ELR (cell line): ENCODE measurements around the gene SLC16A1.
"Not testable (repeated sequence)": the region's sequence is repeated elsewhere in the genome, so short reads cannot be mapped to it uniquely, and the experiment has no call there.

Experiments used
- DNase-seq: peaks from one replicate; pipeline ENCODE4 v3.0.0-alpha.2; 2015; ENCODE audit warnings: low read depth

The SLC16A1 gene

DNA sequence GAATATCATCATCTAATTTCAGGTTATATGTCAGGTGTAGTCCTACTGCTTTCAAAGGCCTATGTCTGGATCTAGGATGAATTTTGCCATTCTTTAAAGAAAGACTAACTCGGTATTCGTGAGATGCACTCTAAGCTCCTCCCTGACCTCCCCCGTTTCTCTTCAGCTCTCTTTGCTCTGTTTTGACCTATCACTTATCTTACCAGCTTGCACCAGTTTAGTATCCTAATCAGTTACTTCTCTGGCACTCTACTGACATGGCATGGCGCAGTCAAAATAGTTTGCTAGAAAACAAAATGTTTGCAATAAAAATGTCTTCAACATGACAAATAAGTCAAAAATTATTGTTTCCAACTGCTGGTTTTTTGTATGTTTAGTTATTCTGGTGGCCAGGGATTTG lies 8.4 kb upstream of the SLC16A1 start:
- no peak for DNase-seq

DNA sequence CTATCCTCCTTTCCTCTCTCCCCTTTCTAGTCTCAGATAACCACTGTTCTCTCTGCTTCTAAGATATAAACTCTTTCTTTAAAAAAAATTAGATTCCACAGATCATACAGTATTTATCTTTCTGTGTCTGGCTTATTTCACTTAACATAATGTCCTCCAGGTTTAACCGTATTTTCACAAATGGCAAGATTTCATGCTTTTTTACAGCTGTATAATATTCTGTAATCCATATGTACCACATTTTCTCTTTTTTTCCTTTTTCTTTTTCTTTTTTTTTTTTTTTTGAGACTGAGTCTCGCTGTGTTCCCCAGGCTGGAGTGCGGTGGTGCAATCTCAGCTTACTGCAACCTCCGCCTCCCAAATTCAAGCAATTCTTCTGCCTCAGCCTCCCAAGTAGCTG lies 5.1 kb upstream of the SLC16A1 start:
- DNase-seq = no peak

DNA sequence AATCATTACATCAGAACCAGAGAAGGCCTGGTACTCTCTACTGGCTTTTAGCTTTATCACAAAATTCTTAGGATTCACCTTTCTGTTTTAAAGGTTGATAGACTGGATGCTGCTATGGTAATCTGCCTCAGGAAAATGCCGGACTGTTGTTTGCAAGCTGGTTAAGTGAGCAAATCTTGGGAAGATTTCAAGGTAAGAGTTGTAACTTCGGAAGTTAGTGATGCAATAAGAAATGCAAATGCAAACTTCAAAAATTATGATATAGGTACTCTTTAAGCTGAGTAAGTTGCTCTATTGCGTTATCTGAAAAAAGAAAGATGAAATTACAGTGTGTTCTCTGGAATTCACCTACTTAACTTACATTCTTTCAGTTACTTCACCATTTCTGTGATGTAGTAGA lies 4.4 kb upstream of the SLC16A1 start:
- no peak for DNase-seq

DNA sequence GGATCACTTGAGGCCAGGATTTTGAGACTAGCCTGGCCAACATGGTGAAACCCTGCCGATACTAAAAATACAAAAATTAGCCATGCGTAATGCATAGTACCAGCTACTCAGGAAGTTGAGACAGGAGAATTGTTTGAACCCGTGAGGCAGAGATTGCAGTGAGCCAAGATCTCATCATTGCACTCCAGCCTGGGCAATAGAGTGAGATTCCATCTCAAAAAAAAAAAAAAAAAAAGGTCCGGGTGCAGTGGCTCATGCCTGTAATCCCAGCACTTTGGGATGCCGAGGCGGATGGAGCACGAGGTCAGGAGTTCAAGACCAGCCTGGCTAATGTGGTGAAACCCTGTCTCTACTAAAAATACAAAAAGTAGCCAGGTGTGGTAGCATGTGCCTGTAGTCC lies 2.2 kb upstream of the SLC16A1 start:
- not testable (repeated sequence) for DNase-seq

DNA sequence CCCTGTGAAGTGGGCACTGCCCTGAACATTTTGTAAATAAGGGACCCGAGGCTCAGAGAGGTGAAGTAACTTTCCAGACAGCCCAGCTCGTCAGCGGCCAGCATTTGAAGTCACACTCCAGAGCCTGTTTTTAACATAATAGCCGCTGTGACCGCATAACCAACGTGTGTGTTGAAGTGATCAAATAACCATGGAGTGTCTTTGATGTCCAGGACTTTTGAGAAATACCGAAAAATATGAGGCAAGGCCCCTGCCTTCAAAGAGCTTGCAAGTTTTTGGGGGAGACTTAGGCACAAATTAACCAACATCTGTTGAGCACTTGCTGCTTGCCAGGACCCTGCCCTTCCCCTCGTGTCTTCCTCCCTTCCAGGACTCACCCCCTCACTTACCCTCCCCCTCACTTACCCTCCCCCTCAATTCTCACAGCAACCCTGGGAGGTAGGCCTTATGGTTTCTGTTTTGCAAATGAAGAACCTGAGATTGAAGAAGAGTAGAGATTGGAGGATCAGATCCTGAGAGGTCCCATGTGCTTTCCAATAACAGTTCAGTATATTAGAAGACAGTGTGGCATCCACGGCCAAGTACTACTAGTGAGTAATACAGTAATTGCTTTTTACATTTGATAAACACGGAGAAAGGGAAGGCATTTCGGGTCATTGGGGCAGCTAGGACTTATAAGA lies 1.3 kb upstream of the SLC16A1 start:
- peak; percentile 93 for DNase-seq

DNA sequence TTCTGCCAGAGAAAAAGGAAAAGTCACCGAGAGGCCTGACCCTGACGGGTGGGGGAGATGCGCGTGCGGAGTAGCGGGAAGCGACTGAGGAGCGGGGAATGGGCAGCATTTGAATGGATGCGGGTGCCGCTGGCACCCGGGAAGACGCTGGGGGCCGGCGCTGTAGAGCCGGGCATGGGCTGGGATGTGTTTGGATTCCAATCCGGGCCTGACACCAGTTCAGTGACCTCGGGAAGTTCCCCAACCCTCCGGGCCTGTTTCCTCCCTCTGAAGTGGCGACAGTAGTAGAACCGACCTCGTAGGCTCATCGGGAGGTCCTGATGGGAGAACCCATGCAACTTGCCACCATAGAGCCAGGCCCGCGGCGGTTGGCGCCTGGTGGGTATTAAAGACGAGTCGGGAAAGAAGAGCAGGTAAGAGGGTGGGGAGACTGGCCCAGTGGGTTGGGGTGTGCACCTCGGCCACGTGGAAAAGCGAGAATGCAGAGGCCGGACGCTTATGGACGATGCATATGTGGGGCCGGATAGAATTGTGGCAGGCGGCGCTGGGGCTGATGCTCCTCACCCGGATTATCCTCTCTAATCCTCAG lies 642 bp upstream of the SLC16A1 start:
- no peak for DNase-seq

DNA sequence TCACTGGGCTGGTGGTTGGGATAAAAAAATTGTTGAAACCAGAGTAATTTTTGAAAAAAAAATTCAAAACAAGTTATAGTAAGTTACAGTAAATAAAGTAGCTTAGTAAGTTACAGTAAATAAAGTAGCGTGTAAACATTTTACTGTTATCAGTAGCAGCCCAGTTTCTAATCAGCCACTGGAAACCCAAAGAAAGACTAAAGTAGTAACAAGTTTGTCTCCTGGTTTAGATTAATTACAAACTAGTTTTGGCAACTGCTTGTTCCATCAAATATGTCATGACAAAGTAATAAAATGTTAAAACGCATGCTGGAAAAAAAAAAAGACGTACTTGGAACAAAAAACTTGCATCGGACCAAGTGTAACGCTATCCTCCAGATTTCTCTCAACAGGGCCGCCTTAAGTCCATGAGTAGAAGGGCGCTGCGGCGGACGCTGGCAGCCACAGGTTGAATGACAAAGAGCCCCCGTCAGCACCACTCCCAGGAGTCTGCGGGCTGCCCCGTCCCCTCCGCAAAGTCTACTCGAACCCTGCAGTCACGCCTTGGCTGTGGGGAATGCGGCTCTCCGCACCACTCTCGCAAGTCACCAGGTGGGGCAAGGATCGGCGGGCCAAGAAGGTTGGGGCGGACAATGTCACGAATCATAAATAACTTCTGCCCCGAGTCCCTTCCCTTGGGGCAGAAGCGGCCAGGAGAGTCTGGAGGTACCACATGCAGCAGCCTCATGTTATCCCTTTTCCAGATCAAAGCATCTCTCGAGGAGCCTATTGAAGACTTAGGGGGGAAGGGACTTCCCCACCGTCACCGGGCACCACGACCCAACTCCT lies 837 bp downstream of the SLC16A1 start:
- peak; percentile 84 for DNase-seq

DNA sequence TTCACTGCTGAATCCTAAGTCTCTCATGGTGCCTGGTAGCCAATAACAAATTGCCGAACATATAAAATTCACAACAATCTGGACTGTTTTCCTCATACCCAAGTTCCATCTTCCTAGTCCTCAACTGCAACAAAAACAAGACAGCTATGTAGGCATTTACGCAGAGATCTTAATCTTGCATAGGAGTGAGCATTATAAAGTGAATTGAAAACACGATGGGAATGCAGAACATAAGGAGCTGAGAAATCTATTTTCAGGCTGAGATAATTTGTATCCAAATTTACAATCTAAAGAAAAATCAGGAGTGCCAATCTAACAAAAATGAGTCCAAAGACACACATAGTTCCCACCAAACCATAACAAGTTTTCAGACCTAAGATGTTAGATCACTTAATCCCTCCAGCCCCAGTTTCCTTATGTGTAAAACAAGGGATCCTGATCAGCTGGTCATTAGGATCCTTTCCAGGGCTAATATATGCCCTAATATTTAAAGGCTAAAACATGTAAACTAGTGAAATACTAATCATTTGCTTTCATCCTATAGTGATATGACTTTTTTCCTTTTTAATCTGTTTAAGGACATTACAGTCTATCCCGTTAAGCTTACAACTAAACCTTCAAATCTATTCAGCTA lies 1.9 kb downstream of the SLC16A1 start:
- DNase-seq = peak; percentile 6

DNA sequence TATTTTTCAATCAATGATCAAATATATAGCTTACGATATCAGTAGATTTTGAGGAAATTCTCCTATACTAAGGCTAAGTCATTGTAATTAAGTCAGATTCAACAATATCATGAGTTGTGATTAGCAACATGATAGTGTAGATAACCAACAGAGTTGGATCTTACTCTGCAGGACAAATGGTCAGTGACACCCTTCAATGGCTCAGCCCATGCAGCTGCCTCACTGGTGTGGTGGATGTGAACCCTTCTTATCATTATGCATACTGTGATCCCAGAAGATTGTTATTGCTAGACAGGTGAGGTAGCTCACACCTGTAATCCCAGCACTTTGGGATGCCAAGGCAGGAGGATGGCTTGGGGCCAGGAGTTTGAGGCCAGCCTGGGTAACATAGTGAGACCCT lies 5.6 kb downstream of the SLC16A1 start:
- no peak for DNase-seq

DNA sequence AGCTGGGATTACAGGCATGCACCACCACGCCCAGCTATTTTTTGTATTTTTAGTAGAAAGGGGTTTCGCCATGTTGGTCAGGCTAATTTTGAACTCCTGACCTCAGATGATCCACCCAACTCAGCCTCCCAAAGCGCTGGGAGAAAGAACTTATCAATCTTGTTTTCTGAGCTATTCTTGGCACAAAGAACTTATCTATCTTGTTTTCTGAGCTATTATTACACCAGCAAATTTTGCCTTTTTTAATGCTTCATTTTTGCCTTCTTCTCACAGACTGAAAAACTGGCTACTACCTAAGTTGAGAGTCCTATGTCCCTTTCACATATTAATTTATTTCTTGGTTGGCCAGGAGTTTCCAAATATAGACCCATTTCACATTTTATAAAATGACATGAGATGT lies 9.3 kb downstream of the SLC16A1 start:
- no peak for DNase-seq

DNA sequence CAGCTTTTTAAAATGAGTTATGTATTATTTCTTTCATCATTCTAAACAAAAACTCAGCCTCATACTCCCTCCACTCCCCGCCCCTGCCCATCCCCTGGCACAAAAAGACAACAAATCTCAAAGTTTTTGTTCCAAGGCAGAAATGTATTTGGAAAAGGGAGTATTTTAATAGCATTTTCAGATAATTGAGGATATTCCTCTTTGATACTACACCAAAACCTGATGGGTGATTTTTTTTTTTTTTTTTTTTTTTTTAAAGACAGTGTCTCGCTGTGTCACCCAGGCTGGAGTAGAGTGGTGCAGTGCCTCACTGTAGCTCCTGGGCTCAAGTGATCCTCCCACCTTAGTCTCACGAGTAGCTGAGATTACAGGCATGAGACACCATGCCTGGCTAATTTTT lies 16.2 kb downstream of the SLC16A1 start:
- no peak for DNase-seq

DNA sequence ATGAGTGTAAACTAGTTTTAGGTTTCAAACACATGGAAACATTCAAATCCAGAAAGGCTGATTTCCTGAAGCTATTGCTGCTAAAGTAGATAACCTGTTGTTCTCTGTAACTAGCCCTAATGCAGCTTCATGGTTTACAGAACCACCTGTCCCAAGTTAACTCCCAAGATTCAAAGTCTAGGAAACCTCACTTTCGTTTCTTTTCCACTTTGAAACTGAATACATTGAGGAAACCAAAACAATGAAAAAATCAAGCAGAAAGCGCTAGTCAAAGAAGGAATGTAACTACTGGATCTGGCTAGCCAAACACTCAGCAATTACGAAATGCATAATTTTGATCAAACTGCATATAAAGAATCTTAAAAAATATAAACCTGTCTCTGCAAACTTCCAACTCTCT lies 17.8 kb downstream of the SLC16A1 start:
- no peak for DNase-seq

DNA sequence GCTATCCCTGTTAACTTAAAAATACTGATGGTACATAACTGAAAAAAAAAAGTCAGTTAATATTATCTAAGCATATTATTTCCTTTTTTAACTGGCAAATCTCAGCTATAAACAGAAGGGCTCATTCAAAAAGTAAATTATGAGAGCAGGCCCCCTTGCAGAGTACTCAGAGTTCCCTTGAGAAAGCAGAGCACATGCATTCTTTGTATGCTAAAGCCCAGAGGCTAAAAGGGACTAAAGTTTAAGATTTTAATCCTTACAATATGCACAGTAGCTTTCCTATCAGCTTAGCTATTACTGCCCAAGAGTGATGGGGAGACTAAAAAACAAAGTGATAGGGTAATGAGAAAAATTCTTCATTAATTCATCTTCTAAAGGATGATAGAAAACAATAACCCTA lies 18.5 kb downstream of the SLC16A1 start:
- no peak for DNase-seq

DNA sequence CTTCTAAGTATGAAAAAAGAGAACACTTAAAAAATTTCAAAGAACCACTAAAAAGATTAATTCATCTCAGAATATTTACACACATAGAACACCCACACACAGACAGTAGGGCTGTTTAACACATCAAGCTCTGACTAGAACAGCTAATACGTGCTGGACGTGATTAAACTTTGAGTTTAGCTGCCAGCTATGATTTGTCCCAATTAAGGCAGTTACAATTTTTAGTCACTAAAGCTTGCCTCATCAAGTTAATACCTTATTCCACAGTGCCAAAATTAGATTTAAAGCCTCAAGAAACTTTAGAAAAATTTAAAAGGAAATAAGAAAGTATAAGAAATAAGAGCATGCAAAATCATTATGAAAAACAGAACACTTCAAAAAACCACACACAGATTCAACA lies 18.9 kb downstream of the SLC16A1 start:
- DNase-seq = peak; percentile 11

DNA sequence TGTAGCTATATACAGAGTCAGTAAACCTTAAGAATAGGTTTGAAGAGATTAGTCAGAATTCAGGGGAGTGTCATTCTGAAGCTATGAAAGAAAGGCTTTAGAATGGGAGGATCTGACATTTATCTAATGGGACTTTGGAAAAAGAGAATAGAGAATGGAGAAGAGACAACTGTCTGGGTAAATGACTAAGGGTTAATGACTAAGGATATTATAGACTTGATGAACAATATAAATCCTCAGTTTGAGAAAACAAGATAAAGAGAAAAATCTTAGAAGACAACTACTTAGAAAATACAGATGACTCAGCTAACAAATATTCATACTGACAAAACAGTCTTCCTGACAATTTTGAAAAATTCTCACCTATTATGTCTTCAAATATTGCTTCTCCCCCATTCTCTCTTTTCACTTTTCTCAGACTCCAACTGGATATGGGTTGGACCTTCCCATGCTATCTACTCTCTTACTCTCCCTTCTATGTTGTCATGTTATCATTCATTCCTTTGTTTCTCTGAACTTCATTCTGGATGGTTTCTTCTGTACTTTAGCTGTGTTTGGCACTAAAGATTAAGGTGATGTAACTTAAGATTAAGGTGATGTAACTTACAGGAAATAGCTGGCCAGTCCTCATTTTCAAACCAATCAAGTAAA lies 20.4 kb downstream of the SLC16A1 start:
- DNase-seq = peak; percentile 75

DNA sequence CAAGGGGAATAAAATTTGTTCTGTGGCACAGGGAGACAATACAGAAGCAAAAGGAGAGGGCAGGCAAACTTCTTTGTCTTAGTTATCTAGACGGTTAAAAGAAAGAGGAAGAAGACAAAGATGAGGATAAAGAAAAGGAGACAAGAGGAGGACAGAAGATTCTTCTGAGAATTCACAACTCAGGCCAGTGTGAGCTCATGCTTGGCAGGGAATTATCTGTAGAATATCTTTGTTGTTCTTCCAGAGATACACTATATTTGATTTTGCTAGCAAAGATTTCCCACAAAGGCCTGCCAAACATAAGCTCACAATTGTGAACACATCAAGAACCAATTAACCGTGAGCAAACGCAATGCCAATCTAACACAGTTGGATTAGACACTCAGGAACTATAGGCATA lies 21.4 kb downstream of the SLC16A1 start:
- no peak for DNase-seq

DNA sequence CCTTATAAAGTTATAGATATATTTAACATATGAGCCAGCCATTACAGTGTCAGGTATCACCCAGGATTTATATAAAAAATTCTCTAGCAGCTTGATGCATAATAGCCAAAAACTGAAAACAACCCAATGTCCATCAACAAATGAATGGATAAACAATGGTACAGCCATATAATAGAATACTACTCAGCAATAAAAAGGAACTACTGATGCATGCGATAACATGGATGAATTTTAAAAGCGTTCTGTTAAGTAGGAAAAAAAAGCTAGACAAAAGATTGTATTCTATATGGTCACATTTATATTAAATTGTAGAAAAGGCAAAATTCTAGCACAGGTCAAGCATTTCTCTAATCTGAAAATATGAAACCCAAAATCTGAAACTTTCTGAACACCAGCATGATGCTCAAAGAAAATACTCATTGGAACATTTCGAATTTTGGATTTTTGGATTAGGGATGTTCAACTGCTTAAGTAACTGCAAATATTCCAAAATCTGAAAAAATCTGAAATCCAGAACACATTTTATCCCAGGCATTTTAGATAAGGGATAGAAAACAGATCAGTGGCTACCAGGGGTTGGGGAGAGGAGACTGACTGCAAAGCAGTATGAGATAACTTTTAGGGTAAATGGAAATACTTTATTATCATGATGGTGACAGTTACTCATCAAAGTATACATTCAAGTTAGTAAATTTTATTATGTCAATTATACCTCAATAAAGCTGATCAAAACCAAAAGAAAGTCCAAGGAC lies 22.0 kb downstream of the SLC16A1 start:
- no peak for DNase-seq

DNA sequence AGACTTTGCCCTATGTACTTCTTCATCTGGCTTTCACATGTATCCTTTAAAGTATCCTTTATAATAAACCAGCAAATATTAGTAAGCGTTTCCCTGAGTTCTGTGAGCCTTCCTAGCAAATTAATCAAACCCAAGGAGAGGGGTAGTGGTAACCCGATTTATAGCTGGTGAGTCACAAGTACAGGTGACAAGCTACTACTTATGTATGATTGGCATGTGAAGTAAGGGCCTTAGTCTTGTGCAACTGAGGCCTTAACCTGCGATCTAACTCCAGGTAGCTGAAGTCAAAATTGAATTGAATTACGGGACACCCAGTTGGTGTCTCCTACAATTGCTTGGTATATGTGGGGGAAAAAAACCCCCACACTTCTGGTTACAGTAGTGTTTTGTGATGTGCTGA lies 26.0 kb downstream of the SLC16A1 start:
- DNase-seq = no peak

DNA sequence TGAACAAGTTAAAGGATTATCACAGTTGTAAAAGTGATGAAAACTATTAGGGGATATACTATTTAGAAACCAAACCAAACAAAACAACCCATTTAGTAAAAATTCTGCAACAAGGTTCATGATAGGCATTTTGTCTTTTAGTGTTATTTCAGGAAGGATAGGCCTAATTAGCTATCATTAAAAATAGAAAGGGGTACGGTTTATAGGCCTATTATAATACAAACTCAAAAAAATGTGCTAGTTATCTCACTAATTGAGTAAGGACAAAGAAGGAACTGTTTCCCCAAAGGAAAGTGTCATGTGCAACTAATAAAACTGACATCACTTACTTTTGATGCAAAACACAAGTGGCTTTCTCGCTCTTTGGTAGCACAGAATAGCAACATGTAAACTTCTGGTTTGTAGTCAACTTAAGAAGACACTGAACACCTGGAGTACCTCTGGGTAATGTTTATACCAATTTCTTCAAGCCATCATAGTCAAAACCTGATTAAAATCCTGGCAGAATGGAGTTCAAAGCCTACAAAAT lies 28.5 kb downstream of the SLC16A1 start:
- DNase-seq = no peak

DNA sequence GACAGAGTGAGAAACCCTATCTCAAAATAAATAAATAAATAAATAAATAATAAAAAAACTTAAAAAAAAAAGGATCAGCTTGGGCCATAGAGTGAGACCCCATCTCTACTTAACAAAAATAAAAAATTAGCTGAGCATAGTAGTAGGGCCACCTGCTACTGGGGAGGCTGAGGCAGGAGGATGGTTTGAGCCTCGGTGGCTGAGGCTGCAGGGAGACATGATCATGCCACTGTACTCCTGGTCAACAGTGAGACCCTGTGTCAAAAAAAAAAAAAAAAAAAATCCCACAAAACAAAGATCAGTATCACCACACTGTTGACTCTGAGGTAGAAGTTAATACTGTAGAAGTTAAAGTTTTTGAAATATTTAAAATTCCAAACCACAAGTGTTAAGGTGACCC lies 29.1 kb downstream of the SLC16A1 start:
- no peak for DNase-seq

DNA sequence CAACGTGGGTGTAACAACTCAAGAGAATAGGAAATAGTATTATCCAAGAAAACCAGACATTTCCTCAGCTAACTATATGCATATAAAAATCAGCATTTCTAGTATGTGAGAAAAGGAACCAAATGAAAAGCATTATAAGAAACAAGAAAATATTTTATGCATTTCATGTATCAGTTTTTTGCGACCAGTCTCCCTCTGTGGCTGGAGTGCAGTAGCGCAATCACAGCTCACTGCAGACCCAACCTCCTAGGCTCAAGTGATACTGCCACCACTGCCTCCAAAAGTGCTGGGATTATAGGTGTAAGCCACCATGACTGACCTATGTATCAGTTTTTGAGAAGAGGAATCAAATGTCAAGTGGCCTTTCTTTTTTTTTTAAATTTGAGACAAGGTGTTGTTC lies 31.0 kb downstream of the SLC16A1 start:
- DNase-seq = no peak
